C1 segment of cervical spinal cord (tissue), 14 donors: ENCODE results near the gene SLC22A17.

Experiments used
- DNase-seq, 14 donors: peaks; one replicate each; lab custom pipeline; 2025; lab: John Stamatoyannopoulos, UW

Gene SLC22A17

DNA sequence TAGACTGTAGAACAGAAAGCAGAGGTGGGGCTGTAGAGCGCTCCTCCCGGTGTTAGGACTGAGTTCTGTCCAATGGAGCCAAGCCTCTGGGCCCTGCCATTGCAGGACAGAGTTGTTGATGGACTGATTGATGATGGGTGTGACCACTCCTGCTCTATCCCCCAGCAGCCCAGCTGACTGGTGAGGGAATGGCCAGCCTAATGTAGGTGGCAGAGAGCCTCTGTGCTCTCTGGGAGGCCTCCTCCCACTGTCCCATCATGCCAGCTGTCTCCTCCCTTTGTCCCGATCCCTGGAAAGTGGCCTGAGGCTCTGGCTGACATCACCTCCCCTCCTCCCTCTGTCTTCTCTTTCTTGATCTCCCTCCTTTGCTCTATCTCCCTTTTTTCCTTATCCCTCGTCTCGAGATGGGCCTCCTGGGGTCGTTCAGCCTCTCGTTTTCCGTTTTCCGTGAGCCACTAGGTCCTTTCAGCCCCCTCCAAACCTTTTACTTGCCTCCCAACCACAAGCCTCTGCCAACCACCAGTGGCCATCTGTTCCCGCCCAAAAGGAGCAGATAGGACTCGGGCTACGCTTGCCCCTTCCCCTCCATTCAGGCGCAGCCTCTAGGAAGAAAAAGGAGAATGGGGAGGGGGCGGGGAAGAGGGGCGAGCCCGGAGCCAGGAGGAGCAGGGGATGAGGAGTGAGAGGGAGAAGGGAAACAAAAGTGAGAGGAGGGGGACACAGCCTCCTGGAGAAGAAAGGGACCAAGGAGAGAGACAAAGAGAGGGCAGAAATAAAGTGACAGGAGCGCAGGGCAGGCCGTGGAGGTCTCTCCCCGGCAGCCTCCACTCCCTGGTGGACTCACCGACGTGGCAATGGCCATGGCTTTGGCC lies 11.7 kb upstream of the SLC22A17 start:
- DNase-seq = peak in 11 of 14 donors; percentile 42 to 81 (median 62)

DNA sequence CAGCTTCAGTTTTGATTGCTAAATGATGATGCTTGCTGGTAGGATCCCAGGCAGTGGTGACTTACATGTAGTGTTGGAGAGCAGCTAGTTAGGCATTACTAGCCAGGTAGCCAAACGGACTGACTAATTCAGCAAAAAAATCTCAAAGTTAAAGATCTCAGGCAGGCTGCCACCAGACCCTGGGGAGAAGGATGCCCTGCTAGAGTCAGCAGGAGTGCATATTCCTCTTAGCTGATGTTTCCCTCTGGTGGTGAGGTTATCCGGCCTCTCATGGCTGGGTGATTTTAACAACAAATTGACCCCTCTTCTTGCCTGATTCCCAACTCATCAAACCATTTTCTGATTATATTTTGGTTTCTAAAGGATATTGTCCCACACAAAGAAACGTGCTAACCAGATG lies 9.5 kb upstream of the SLC22A17 start:
- DNase-seq = no peak

DNA sequence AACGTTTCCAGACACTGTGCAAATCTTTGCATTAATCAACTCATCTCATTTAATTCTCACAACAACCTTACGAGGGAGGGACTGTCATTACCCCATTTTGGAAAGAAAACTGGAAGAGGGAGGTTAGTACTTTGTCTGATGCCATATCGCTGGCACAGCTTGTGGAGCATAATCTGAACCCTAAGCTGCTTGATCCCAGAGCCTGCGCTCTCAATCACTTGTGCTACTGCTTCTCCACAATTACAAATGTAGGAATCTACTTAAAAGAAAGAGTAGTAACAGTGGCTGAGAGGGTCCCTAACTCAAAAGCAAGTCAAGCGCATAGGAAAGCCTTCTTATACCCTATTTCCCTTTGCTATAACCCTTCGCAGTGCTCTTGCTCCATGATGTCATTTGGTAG lies 9.1 kb upstream of the SLC22A17 start:
- peak in 1 of 14 donors; percentile 23 for DNase-seq

DNA sequence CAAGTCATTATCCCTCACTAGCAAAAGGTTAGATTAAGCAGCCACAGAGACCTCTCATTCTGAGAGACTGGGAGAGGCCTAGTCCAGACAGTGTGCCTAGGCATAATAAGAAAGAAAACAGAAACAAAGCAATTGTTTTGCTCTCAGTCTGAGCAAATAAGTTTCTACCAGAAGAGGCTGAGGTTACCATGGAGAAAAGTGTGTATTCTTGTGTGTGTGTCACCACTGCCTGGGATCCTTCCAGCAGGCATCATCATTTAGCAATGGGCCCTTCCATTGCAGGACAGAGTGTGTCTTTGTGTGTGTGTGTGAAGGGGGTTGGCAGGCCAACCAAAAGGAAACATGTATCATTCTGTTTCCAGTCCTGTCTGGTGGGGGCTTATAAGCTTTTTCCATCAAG lies 8.6 kb upstream of the SLC22A17 start:
- DNase-seq = peak in 6 of 14 donors; percentile 23 to 65 (median 40)

DNA sequence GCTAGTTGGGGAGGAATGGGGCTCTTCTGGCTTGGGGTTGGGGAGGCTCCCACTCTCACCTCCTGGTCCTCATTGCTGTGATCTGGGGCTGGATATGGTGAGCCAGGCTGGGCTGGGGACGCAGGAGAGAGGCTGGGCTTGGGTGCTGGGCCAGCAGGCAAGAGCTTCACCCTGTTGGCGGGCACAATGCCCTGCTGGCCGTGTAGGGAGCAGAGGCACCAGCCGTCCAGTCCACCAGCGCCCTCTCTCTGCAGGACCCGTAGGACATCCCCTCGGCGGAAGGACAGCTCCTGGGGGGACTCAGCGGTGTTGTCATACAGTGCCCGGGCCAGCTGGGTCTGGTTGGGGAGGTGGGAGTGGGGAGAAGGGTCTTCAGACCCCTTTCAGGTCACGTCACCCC lies 7.8 kb upstream of the SLC22A17 start:
- DNase-seq = peak in 10 of 14 donors; percentile 17 to 78 (median 54)

DNA sequence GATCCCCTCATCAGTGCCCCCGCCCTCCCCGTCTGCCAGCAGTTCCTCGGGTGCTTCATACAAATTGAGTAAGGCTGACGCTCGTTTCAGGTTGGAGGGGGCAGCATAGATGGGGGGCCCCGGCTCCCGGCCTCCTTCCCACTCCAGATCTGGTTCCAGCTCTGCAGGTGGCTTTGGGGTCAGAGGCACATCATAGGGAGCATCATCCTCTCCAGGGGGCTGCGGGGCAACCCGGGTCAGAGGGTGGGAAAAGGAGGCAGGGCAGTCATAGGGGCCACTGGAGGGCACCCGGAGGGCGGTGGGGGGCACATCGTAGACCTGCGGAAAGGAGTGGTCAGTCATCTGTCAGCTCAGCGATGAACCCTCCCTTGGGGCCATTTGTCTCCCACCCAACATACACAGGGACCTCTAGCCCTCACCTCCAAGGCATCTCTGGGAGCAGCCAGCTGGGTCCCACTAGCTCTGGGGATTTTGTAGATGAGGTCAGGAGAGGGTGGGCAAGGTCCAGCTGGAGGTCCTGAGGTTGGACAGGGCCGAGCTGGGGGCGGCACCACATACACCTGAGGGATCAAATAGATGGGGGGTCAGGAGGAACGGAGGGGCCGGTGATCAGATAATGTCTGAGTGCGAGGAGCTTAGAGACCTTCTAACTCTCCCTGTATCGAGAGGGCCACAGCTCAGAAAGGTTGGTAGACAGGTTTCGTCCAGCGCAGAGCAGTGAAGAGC lies 7.2 kb upstream of the SLC22A17 start:
- DNase-seq = no peak

DNA sequence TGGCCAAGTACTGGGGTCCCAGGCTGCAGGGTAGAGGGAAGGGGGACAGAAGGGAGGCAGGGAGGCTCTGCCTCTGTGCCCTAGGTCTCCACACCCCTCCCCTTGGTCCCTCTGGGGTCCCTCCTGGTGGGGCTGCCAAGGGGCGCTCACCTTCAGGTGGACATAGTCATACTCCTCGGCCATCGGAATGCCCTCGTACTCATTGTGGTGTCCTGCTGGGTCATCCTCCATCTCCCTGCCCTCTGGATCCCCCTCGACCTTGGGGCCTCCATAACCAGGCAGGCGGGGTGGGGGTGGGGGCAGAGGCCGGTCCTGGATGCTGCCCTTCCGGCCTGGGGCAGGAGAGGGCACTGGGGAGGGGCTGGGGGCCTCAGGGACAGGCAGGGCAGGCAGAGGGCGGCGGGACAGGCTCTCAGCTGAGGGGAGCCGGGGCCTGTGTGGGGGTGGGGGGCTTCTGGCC lies 6.5 kb upstream of the SLC22A17 start:
- DNase-seq = no peak

DNA sequence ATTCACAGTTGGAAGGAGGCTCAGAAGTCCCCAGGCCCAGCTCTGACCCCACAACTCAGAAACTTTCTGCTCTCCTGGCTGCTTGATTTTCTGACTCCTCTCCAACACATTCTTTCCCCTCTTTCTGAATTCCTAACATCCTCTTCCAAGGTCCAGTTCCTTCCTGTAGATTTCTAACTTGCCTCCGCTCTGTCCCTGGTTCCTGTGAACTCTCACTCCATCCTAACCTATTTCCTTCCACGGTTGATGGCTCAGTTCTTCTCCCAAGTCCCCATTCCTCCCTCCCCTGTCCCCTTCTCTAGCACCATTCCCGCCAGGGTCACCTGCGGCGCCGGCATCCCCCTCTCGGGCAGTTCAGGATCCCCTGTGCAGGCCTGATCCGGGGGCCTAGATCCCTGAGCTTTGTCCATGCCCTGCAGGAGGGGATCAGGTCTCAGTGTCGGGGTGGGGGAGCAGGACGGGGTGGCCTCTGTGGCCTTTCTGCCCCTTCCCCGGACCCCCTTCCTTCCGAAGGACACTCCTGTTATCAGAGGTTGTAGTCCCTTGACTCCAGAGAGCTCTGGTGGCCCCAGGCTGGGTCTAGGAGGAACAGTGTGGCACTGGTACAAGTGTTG lies 6.0 kb upstream of the SLC22A17 start:
- no peak for DNase-seq

DNA sequence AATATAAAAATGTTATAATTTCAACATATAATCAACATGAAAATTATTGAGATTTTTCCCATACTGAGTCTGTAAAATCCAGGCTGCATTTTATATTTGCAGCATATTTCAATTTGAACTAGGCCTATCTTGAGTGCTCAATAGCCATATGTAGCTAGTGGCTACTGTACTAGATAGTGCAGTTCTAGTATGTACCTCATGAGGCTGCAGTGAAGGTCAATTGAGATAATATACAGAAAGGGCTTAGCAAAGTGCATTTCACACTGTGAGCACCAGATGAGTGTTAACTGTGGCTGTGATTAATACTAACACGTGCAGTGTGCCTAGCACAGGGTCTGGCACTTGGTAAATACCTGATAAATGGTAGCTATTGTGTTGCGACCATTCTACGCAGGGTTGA lies 5.4 kb upstream of the SLC22A17 start:
- DNase-seq = no peak

DNA sequence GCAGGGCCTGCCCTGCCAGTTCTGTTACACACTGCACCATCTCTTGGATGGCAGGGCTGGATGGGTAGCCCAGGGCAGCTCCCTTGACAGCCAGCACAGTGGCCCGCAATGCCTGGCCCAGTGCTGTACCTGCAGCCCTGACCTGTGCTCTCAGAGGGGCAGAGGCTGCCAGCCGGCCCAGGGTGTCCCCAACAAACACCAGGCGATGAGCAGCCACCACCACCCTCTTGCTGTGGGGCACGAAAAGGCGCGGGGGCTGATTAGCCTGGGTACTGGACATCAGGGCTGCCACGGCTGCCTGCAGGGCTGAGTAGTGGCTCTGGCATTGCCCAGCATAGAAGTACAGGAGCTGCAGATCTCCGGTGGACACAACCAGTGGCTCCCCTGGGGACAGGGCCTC lies 4.6 kb upstream of the SLC22A17 start:
- no peak for DNase-seq

DNA sequence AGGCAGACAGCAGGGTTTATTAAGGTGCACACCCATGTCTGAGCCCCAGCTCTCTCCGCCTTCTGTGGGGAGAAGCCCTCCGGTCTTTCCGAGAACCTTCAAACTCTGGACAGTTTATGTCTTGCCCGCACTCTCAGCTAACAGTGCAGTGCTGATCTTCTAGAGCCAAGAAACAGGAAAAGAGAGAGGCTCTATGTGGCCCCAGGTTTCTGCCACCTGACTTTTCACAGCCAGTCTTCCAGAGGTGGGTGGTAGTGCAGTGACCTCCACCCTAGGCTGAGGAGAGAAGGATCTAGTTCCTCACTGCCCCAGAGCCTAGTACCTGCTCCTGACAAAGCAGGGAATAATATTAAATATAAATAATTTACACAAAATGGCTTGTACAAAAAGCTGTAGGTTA lies 4.0 kb upstream of the SLC22A17 start:
- no peak for DNase-seq

DNA sequence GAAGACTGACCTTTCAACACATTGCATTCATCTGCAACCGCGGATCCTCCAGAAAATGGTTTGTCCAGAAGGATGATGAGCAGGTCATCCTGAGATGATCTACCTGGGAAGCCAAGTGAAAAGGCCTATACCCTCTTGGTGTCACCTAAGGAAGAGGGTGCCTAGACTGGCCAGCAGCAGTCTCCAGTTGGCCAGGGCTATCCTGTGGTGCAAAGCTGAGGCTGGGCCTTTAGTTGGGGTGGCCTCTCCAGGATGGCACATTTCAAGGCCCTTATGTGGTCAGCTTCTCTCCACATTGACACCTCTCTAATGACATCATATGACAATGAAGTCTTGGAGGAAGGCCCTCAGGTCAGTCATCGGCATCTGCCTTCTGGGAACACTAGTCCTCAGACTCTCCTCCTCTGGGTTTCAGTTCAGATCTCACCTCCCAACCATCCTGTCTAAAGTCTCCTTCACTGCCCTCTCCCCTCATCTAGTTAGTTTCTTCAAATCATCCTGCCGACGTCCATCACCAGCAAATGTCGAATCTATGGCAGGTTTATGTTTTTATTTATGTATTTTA lies 3.3 kb upstream of the SLC22A17 start:
- no peak for DNase-seq

DNA sequence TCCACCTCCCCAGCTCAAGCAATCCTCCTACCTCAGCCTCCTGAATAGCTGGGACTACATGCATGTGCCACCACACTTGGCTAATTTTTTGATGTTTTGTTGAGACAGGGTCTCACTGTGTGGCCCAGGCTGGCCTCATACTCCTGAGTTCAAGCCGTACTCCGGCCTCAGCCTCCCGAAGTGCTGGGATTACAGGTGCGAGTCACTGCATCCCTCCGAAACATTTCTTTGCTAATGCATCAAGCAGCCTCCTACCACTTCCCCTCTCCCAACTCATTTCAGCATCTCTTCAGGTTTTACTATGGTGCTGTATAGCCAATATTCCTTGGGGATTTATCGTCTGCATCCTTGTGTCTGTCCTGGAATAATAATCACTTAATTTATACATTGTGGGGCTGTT lies 2.3 kb upstream of the SLC22A17 start:
- DNase-seq = no peak

DNA sequence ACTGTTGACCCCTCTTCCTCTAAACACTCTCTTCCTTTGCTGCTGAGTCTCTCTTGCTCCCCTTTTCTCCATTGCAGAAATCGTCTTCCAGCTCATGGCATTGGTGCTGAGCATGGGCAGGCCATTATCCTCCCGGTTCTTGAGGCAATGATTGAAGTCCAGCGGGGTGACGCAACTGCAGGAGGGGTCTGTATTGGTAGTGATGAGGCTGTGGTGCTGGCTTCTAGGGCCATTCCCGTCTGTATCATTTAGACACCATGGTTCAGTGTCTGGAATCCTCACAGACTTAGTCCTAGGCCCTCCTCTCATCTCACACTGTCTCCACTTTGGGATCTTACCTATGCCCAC lies 720 bp upstream of the SLC22A17 start:
- no peak for DNase-seq

DNA sequence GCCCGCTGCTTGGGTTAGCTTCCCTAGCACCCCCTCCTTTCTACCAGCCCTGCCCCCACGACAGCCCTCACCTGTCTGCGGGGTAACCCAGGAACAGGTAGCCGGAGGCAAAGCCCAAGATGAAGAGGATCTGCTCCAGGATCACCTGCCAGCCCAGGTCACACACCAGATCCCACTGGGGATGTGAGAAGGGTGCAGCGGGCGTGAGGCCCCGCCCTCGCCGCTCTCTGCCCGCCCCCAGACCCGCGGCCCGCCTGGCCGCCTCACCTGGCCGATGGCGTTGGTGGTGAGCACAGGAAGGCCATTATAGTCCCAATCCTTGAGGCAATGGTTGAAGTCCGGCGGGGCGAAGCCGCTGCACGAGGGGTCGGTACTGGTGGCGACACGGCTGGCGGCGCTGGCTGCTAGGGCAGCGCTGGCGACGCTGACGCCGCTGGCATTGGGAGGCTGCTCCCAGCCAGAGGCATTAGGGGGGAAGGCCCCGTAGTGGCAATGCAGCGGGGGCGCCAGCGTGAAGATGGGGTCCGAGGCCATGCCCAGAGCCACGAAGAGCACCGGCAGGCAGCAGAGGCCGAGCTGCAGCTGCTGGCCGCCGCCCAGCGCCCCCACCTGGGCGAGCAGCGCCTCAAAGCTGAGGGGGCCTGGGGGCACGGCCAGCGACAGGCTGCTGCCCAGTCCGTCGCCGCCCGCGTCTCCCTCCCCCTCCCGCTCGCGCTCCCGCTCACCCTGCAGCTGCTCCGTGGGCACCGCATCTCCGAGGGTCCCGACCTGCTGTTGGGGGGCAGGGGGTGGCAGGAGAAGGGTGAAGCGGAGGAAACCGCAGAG lies 794 bp downstream of the SLC22A17 start:
- peak in 4 of 14 donors; percentile 57 to 74 (median 62) for DNase-seq

DNA sequence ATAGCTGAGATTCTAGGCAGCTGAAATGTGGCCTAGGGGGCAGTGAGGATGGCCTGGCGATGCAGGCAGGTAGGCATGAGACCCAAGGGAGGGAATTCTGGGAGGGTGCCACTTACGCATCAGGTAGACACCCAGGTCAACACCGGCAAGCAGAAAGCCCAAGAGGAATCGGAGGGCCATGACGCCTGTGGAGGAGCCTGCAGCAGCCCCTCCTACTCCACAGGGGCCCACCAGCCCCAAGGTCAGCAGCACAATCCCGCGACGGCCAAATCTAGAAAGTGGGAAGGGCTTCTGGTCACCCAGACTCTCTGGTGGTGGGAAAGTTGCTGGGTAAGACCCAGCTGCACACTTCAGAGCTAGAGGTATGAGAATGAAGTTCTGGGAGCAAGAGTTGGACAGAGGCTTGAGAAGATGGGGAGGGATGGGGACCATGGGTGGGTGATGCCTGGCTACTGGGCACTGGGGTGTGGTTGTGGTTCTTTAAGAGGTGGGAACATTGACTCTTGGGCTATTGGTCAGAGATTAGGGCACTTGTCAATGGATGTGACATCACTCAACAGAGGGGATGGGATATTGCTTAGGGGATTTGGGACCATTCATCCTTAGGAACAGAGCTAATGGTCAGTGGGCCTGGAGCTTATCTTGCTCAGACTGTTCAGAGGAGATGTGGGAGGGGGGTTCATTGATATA lies 3.4 kb downstream of the SLC22A17 start:
- no peak for DNase-seq

DNA sequence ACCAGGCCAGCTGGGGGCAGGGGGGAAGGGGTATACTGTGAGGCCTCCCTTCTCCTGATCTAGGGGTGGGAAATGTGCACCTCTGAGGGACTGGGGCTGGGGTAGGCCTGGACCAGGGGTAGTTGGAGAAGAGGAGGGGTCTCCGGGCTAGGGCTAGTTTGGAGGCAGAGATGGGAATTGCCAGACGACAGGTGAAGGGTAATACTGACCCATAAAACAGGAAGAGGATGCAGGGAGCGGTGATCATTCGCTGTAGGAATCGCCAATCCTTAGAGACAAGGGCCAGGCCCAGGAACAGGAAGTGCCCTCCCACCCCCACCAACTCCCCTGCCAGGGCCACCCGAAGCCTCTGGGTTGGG lies 4.4 kb downstream of the SLC22A17 start:
- DNase-seq = no peak

DNA sequence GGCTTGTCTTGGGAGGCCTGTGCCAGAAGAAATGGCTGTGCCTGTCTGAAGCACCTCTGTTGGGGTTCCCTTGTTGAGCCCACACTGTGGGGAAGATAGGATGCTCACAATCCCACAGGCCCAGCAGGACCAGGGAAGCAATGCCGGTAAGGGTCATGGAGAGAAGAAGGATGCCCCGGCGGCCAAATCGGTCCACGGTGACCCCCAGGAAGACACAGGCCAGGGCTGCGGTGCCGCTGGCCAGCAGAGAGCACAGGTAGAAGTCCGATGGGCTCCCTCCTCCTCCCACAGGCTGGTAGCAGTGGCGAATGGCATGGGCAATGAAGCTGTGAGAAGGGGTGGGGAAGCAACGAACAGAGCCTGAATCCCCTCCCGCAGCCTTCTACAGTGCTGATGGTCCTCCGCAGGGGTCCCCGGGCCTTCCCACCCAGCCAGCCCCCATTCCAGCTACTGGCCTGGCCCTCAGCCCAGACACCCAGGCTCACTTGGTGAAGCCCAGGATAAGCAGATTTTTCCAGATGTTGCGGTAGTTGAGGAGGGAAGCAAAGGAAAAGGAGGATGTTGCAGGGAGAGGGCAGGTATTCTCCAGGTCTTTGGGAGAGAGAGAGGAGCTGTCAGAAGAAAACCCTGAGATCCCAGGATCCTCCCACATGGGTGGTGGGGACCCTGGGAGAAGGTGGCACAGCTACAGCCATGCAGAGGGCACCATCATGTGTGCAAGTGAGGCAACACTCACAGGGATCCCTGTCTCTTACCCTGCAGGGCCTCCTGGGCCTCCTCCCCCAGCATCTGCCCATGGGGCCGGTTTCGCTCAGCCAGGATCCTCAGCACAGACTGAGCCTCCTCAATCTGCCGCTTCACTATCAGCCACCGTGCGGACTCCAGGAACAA lies 5.0 kb downstream of the SLC22A17 start:
- DNase-seq = no peak

DNA sequence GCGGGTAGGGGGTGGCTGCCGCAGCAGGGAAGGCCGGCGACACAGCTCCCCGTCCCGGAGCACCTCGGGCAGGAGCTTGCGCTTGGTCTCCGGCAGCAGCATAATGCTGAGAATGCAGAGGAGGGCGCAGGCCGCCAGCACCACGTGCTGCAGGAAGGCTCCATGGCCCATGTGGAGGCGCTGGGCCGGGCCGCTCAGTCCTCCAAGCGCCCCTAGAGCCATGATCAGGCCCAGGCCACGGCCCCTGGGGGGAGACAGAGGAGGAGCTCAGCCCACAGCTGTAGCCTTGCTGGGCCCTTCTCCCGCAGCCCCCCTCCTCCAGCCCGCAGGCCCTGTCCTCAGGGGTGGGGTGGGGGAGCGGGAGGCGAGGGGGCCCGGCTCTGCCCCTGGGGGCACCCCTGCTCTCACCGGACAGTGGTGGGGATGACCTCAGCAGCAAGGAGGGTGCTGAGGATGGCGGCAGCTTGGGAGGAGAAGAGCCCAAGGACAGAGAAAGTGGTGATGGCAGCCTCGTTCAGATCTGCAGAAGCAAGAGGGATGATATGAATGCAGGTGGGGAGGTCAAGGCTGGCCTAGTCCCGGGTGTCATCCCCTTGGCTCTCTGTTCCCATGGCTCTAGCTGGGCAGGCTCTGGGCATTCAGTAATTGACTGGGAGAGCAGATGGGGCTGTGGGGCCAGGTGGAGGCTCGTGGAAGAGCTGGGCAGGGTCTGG lies 5.8 kb downstream of the SLC22A17 start:
- no peak for DNase-seq
